IgD-negative memory B cell (primary cell): ENCODE data around the gene CEACAM4. TPM values are rescaled to one million over a fixed set of nuclear protein-coding genes. Genes with fewer than 3 reads are reported as not detected.
"Not testable (repeated sequence)": the region's sequence is repeated elsewhere in the genome, so short reads cannot be mapped to it uniquely, and the experiment has no call there.

Source experiments
- H3K27ac Mint-ChIP-seq, 3 donors: one replicate each; pipeline ENCODE4 v1.8.0; 2020 to 2022; ENCODE audit warnings: mild to moderate bottlenecking in 3 of 3, mixed read lengths in 3 of 3, moderate library complexity in 1 of 3
- H3K27me3 Mint-ChIP-seq: one replicate; pipeline ENCODE4 v1.8.0; 2021; ENCODE audit warnings: mixed read lengths
- H3K36me3 Mint-ChIP-seq: one replicate; pipeline ENCODE4 v1.8.0; 2020; ENCODE audit warnings: mild to moderate bottlenecking, mixed read lengths
- H3K4me1 Mint-ChIP-seq, 3 donors: one replicate each; pipeline ENCODE4 v1.8.0; 2020 to 2022; ENCODE audit warnings: mixed read lengths in 3 of 3, mild to moderate bottlenecking in 1 of 3
- H3K4me3 Mint-ChIP-seq, 4 donors: one replicate each; pipeline ENCODE4 v1.8.0; 2020 to 2022; ENCODE audit warnings: mild to moderate bottlenecking in 4 of 4, mixed read lengths in 4 of 4, moderate library complexity in 3 of 4
- H3K9me3 Mint-ChIP-seq, 3 donors: one replicate each; pipeline ENCODE4 v1.8.0; 2020 to 2021; ENCODE audit warnings: mixed read lengths in 3 of 3, mild to moderate bottlenecking in 1 of 3
- polyA plus RNA-seq: library from polyadenylated mRNA; unstranded; fragments of 300-500 nt; fragmentation: Illumina TruSeq; gene quantifications from one replicate; pipeline ENCODE4 v1.2.3, GENCODE V29; 2021

CEACAM4 gene
- polyA plus RNA-seq, 1 donor from 2014 or later, result not detected

DNA sequence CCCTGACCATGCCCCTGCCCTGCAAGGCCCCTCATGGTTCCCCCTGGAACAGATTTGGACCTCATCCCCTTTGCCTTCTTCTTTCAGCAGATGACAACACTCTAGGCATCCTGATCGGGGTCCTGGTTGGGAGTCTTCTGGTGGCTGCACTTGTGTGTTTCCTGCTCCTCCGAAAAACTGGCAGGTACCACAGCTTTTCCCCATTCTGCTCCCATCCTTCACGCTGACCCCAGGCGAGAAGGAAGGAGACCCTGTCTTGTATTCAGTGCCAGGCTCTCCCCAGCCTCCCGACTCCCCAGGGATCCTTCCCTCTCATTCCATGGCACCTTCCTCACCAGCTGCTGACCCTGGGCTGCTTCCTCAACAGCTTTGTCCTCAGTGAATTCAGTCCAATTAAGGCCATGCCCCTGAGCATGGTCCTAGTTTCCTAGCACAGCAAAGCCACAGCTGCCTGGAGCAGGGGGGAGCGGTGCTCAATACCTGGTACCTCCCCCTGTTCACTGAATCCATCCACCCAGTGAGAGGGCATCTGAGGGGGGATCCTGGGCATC, 42.5 kb downstream of the CEACAM4 start:
- Mint-ChIP-seq H3K36me3 (peaks cover 34% of the 10 kb centered on the region), H3K27ac (no peak overlapping the region), H3K27me3 (no peaks in the 10 kb centered on the region), H3K4me3 (no peak overlapping the region), H3K4me1 (peaks cover 0 to 2% (median 1%) of the 10 kb centered on the region in 3 donors), H3K9me3 (peaks cover 7 to 9% (median 7%) of the 10 kb centered on the region in 3 donors)

DNA sequence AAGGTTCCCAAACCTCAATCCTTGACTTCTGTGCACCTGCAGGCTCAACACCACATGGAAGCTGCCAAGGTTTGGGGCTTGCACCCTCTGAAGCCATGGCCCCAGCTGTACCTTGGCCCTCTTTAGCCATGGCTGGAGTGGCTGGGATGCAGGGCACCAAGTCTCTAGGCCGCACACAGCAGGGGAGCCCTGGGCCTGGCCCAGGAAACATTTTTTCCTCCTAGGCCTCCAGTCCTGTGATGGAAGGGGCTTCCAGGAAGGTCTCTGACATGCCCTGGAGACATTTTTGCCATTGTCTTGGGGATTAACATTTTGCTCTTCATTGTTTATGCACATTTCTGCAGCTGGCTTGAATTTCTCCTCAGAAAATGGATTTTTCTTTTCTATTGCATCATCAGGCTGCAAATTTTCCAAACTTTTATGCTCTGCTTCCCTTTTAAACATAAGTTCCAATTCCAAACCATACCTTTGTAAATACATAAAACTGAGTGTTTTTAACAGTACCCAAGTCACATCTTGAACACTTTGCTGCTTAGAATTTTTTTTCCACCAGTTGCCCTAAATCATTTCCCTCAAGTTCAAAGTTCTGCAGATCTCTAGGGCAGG, 44.2 kb downstream of the CEACAM4 start:
- H3K9me3 Mint-ChIP-seq, H3K27ac Mint-ChIP-seq, H3K4me1 Mint-ChIP-seq, H3K27me3 Mint-ChIP-seq: not testable (repeated sequence)
- Mint-ChIP-seq H3K4me3 (peak overlapping the region in 1 of 4 donors; percentile 70), H3K36me3 (peaks cover 30% of the 10 kb centered on the region)

DNA sequence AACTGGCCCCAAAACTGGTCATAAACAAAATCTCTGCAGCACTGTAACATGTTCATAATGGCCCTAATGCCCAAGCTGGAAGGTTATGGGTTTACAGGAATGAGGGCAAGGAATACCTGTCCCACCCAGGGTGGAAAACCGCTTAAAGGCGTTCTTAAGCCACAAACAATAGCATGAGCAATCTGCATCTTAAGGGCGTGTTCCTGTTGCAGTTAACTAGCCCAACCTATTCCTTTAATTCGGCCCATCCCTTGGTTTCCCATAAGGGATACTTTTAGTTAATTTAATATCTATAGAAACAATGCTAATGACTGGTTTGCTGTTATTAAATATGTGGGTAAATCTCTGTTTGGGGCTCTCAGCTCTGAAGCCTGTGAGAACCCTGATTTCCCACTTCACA, 45.8 kb downstream of the CEACAM4 start:
- peaks cover 24% of the 10 kb centered on the region for H3K36me3 Mint-ChIP-seq
- H3K4me3 Mint-ChIP-seq, H3K27me3 Mint-ChIP-seq, H3K27ac Mint-ChIP-seq, H3K9me3 Mint-ChIP-seq: not testable (repeated sequence)
- peaks cover 6 to 14% (median 13%) of the 10 kb centered on the region in 3 donors for H3K4me1 Mint-ChIP-seq

DNA sequence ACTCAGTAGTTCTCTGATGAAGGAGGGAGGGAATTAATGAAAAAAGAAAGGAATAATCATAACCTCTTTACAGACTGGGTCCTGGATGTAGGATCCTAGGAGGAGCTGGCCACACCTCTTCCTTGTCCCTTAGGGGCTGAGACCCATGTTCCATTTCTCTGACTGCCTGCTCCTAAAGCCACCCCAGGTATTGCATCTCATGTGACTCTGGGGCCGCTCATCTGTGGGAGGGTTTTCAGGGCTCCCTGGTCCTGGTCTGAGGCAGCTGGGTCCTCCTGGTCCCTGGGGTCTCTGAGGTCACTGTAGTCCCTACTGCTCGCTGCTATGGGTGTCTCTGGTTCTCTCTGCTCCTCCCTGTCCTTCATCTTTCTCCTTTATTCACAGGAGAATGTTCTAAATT, 48.0 kb downstream of the CEACAM4 start:
- Mint-ChIP-seq H3K4me3 (peak overlapping the region in 1 of 4 donors; percentile 41), H3K4me1 (peaks cover 11 to 24% (median 17%) of the 10 kb centered on the region in 3 donors), H3K9me3 (peaks cover 7 to 9% (median 7%) of the 10 kb centered on the region in 3 donors), H3K27me3 (no peaks in the 10 kb centered on the region), H3K36me3 (peaks cover 25% of the 10 kb centered on the region), H3K27ac (no peak overlapping the region)

DNA sequence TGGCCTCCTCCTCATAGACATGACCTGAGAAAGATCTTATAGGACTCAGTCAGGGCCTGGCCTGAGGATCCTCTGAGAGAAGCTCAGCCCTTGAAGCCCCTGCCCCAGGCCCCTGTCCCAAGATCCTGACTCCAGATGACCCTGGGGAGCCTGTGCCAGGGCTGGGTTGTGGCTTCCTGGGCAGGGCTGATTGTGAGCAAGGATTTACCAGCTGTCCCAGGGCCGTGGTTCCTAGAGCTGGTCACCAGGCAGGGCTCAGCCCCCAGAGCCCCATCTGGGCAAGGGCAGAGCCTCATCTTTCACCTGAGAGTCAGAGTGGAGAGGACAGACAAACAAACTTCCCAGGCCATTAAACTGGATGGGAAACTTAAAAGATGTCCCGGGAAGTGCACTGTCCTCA, 49.0 kb downstream of the CEACAM4 start:
- Mint-ChIP-seq H3K36me3 (peaks cover 14% of the 10 kb centered on the region), H3K27ac (peak overlapping the region in 1 of 3 donors; percentile 57), H3K4me3 (no peak overlapping the region), H3K9me3 (peaks cover 1 to 8% (median 3%) of the 10 kb centered on the region in 3 donors), H3K4me1 (peaks cover 11 to 24% (median 17%) of the 10 kb centered on the region in 3 donors), H3K27me3 (no peaks in the 10 kb centered on the region)

DNA sequence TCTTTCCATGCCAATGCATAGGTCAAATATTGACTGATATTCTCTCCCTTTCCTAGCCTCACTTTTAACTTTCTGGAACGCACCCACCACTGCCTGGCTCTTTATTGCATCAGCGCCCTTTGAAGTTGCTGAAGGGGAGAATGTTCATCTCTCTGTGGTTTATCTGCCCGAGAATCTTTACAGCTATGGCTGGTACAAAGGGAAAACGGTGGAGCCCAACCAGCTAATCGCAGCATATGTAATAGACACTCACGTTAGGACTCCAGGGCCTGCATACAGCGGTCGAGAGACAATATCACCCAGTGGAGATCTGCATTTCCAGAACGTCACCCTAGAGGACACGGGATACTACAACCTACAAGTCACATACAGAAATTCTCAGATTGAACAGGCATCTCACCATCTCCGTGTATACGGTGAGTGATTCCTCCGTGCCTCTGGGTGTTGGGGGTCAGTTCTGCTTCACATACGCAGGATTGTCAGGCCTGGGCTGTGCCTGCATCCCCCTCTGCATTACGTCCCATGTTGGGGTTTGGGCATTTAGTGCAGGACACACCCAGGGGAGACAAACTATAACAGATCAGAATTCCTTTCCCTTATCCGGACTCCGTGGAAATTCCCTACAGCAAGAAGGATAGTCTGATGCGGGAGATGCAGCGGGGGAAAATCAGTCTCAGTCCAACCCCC, 49.6 kb downstream of the CEACAM4 start:
- Mint-ChIP-seq H3K4me3 (peak overlapping the region in 2 of 4 donors; percentile 19 to 94), H3K4me1 (peaks cover 11 to 24% (median 17%) of the 10 kb centered on the region in 3 donors), H3K27ac (peak overlapping the region in 2 of 3 donors; percentile 39 to 57), H3K27me3 (no peaks in the 10 kb centered on the region), H3K9me3 (peaks cover 0 to 6% (median 3%) of the 10 kb centered on the region in 3 donors), H3K36me3 (peaks cover 13% of the 10 kb centered on the region)

DNA sequence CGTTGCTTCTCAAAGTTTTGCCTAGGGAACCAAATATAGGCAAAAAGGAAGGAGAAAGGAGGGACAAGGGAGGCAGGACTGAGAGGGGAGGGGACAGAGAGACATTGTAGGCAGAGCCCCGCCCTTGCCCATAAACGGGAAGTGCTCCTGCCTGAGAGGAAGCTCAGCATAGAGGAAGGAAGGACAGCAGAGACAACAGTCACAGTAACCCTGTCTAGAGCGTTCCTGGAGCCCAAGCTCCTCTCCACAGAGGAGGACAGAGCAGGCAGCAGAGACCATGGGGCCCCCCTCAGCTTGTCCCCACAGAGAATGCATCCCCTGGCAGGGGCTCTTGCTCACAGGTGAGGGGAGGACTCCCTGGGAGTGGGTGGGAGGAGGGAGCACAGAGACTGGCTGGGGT, 50.9 kb downstream of the CEACAM4 start, which contains the start of gene CEACAM21:
Gene CEACAM21, plus strand, starts transcription at position 169 of the 400 bp plus-strand sequence. Its CDS starts 109 bp downstream, at position 278.
- peak within 1 kb of the TSS; percentile 9 to 86 (median 57) for H3K27ac Mint-ChIP-seq
- H3K36me3 Mint-ChIP-seq, result peaks cover 9% of the 10 kb centered on the region
- H3K9me3 Mint-ChIP-seq, result peaks cover 0 to 6% (median 0%) of the 10 kb centered on the region in 3 donors
- peaks cover 15 to 24% (median 17%) of the 10 kb centered on the region in 3 donors for H3K4me1 Mint-ChIP-seq
- H3K4me3 Mint-ChIP-seq, result peak within 1 kb of the TSS; percentile 21 to 94 (median 82)
- no peaks in the 10 kb centered on the region for H3K27me3 Mint-ChIP-seq

DNA sequence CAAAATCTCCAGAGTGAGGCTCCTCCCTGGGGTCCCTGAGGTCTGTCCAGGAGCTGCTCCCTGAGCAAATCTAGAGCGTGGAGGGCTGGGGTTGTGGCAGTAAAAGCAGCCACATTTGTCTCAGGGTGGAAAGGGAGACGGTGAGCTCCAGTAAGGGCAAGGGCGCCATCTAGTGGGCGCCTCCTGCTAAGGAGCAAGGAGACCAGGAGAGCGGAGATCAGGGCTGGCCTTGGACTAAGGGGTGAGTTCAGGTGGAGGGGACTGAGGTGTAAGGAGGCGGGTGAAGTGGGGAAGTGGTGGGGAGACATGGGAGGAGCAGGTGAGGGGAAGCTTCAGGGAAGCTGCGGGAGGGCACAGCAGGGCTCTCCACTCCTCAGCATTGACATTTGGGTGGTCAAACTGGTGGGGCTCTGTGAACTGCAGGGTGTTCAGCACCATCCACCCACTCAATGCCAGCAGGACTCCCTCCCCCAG, 56.2 kb downstream of the CEACAM4 start:
- Mint-ChIP-seq H3K4me3 (no peak overlapping the region), H3K27ac (peak overlapping the region in 1 of 3 donors; percentile 63), H3K4me1 (peaks cover 4 to 20% (median 14%) of the 10 kb centered on the region in 3 donors)

DNA sequence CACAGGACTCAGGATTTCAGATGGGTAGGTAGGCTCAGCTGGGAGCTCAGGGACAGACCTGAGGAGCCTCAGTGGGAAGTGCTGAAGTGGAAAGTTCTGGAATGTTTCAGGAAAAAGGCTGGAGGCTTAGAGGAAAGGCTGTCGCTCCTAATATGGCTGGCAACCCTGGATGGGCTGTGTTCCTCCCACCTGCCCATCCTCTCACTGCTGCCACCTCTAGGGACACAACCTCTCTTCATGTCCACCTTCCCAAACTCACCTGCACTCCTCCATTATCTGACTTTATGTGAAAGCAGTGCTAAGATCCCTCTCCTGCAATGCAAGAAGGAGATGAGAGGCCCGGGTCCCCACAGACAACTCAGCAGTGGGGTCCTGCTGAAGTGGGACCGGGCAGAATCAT, 56.7 kb downstream of the CEACAM4 start:
- Mint-ChIP-seq H3K27me3 (no peaks in the 10 kb centered on the region), H3K36me3 (peaks cover 12% of the 10 kb centered on the region), H3K9me3 (no peaks in the 10 kb centered on the region), H3K27ac (peak overlapping the region in 1 of 3 donors; percentile 63), H3K4me3 (no peak overlapping the region), H3K4me1 (peaks cover 3 to 17% (median 13%) of the 10 kb centered on the region in 3 donors)

More for the DNA sequence above, 56.2 kb downstream of the CEACAM4 start:
- Mint-ChIP-seq H3K9me3 (no peaks in the 10 kb centered on the region), H3K27me3 (no peaks in the 10 kb centered on the region), H3K36me3 (peaks cover 10% of the 10 kb centered on the region)

DNA sequence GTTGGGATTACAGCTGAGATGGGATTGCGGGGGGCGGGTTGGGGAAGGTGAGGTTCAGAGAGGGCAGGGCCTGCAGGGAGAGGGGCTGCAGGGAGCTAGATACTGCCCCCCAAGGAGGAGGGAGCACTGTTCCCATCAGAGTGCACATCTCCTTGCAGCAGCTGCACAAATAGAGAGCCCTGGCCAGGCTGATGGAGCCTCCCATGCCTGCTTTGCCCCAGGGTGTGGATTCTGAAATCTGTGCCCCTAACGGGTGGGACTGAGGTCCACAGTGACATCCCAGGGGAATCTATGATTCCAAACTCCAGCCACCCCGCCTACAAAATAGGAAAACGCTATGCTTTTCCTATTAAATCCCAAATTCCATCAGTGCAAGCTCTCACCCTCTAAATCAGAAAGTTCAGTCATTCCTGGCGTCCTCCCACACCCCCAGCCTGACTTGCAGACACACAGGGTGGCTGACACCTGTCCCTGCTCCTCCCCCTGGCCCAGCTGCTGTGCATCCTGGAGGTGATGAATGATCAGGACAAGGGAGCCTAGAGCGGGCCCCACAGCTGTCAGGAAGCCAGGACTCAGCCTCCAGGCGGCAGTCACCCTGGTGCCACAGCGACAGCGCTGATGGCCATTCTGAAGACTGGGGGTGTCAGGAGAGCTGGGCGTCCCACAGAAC, 57.3 kb downstream of the CEACAM4 start:
- Mint-ChIP-seq H3K4me3 (no peak overlapping the region), H3K27ac (no peak overlapping the region), H3K4me1 (peaks cover 5 to 17% (median 15%) of the 10 kb centered on the region in 3 donors)

More for the DNA sequence above, 57.3 kb downstream of the CEACAM4 start:
- H3K36me3 Mint-ChIP-seq, result peaks cover 10% of the 10 kb centered on the region
- H3K27me3 Mint-ChIP-seq, result peaks cover under 1% of the 10 kb centered on the region
- no peaks in the 10 kb centered on the region for H3K9me3 Mint-ChIP-seq

Other genes with a start within 250 kb of the CEACAM4 start
- gene EXOSC5, start 229.7 kb downstream of the CEACAM4 start, polyA plus RNA-seq, result 75.1 TPM
- 63.4 TPM for gene BCKDHA, start 229.3 kb downstream of the CEACAM4 start, polyA plus RNA-seq
- 0.59 TPM for gene B3GNT8, start 199.7 kb downstream of the CEACAM4 start, polyA plus RNA-seq
- gene DMAC2, start 187.2 kb downstream of the CEACAM4 start, polyA plus RNA-seq, result 47.0 TPM
- gene ERICH4, start 183.9 kb downstream of the CEACAM4 start, polyA plus RNA-seq, result not detected
- gene CEACAM21, start 50.9 kb downstream of the CEACAM4 start, polyA plus RNA-seq, result 30.8 TPM
- not detected for gene CEACAM7, start 61.2 kb upstream of the CEACAM4 start, polyA plus RNA-seq
- not detected for gene CEACAM5, start 81.6 kb upstream of the CEACAM4 start, polyA plus RNA-seq
- gene CEACAM6, start 128.5 kb upstream of the CEACAM4 start, polyA plus RNA-seq, result not detected
- gene CEACAM3, start 169.5 kb upstream of the CEACAM4 start, polyA plus RNA-seq, result not detected
- gene LYPD4, start 217.6 kb upstream of the CEACAM4 start, polyA plus RNA-seq, result not detected
- not detected for gene DMRTC2, start 218.0 kb upstream of the CEACAM4 start, polyA plus RNA-seq
- 7,882 TPM for gene RPS19, start 233.2 kb upstream of the CEACAM4 start, polyA plus RNA-seq